GM12873 (cell line): Measurements from ENCODE around the gene PDGFRA.

ENCODE experiments used
- CTCF ChIP-seq: IDR thresholded peaks from 2 replicates; pipeline ENCODE4 v1.5.1; 2012; ENCODE audit warnings: low read depth, mild to moderate bottlenecking, moderate library complexity, low read length, control low read depth; ENCODE audit not compliant: insufficient read depth; ENCODE audit errors: missing control alignments

PDGFRA gene

GRCh38 chr4:54255881-54256280 is 26.8 kb downstream of the PDGFRA start:
- TF ChIP-seq CTCF: no peak

- no peak for TF ChIP-seq CTCF
Measured at GRCh38 chr4:54256491-54257486, 27.7 kb downstream of the PDGFRA start.

- no peak for TF ChIP-seq CTCF
Measured at GRCh38 chr4:54265366-54265765, 36.3 kb downstream of the PDGFRA start.

GRCh38 chr4:54268151-54268550 is 39.1 kb downstream of the PDGFRA start:
- no peak for TF ChIP-seq CTCF

GRCh38 chr4:54271464-54271863 is 42.4 kb downstream of the PDGFRA start:
- no peak for TF ChIP-seq CTCF

GRCh38 chr4:54272051-54272450 is 43.0 kb downstream of the PDGFRA start:
- TF ChIP-seq CTCF: no peak

- no peak for TF ChIP-seq CTCF
Measured at GRCh38 chr4:54274264-54274663, 45.2 kb downstream of the PDGFRA start.
